H9 (cell line): ENCODE data around the gene SQSTM1. TPM values are rescaled to one million over a fixed set of nuclear protein-coding genes. Genes with fewer than 3 reads are reported as not detected.

Source experiments
- DNase-seq: peaks from one replicate; pipeline ENCODE4 v3.0.0-alpha.2; 2017
- H2AFZ ChIP-seq: one replicate; pipeline ENCODE4 v1.6.1; 2013; ENCODE audit warnings: mild to moderate bottlenecking, low read length, control low read depth, moderate library complexity
- H2AK5ac ChIP-seq: 2 replicates; pipeline ENCODE4 v1.6.1; 2013; ENCODE audit warnings: low read length, control low read depth, mixed read lengths; ENCODE audit not compliant: insufficient read length
- H2BK120ac ChIP-seq: one replicate; pipeline ENCODE4 v1.6.1; 2013; ENCODE audit warnings: low read depth, mild to moderate bottlenecking, low read length, control low read depth, inconsistent platforms; ENCODE audit not compliant: poor library complexity, severe bottlenecking
- H2BK12ac ChIP-seq: 2 replicates; pipeline ENCODE4 v1.6.1; 2013; ENCODE audit warnings: low read length, control low read depth, mixed read lengths, low read depth; ENCODE audit not compliant: insufficient read length
- H2BK15ac ChIP-seq: 2 replicates; pipeline ENCODE4 v1.6.1; 2013; ENCODE audit warnings: low read depth, low read length, control low read depth
- H2BK20ac ChIP-seq: one replicate; pipeline ENCODE4 v1.6.1; 2013; ENCODE audit warnings: low read depth, mild to moderate bottlenecking, low read length, control low read depth, inconsistent platforms; ENCODE audit not compliant: poor library complexity, severe bottlenecking
- H2BK5ac ChIP-seq: 2 replicates; pipeline ENCODE4 v1.6.1; 2013; ENCODE audit warnings: low read length, control low read depth, mixed read lengths; ENCODE audit not compliant: insufficient read length
- H3K14ac ChIP-seq: 2 replicates; pipeline ENCODE4 v1.6.1; 2013; ENCODE audit warnings: low read length, control low read depth; ENCODE audit not compliant: insufficient read depth
- H3K18ac ChIP-seq: 2 replicates; pipeline ENCODE4 v1.6.1; 2013; ENCODE audit warnings: low read depth, mild to moderate bottlenecking, mixed read lengths, low read length, control low read depth; ENCODE audit not compliant: insufficient read length
- H3K23ac ChIP-seq: 2 replicates; pipeline ENCODE4 v1.6.1; 2013; ENCODE audit warnings: low read length, control low read depth, mixed read lengths, low read depth; ENCODE audit not compliant: insufficient read length
- H3K23me2 ChIP-seq: 2 replicates; pipeline ENCODE4 v1.6.1; 2013; ENCODE audit warnings: low read depth, mild to moderate bottlenecking, mixed read lengths, low read length, control low read depth; ENCODE audit not compliant: insufficient read length, poor library complexity, severe bottlenecking
- H3K27ac ChIP-seq: 2 replicates; pipeline ENCODE4 v1.5.1; 2013; ENCODE audit warnings: low read length, control low read depth, mixed read lengths, low read depth; ENCODE audit not compliant: insufficient read length
- H3K27me3 ChIP-seq: 2 replicates; pipeline ENCODE4 v1.6.1; 2013; ENCODE audit warnings: low read length, control low read depth, inconsistent platforms; ENCODE audit not compliant: insufficient read depth
- H3K4ac ChIP-seq: 2 replicates; pipeline ENCODE4 v1.6.1; 2013; ENCODE audit warnings: low read depth, mild to moderate bottlenecking, control low read depth, inconsistent platforms, low read length, moderate library complexity
- H3K4me1 ChIP-seq: 2 replicates; pipeline ENCODE4 v1.6.1; 2013; ENCODE audit warnings: low read length, control low read depth, inconsistent platforms; ENCODE audit not compliant: insufficient read depth
- H3K4me2 ChIP-seq: 2 replicates; pipeline ENCODE4 v1.6.1; 2013; ENCODE audit warnings: low read length, control low read depth, mixed read lengths; ENCODE audit not compliant: insufficient read length, insufficient read depth
- H3K56ac ChIP-seq: 2 replicates; pipeline ENCODE4 v1.6.1; 2013; ENCODE audit warnings: low read depth, mild to moderate bottlenecking, mixed read lengths, low read length, control low read depth; ENCODE audit not compliant: insufficient read length
- H3K79me1 ChIP-seq: 2 replicates; pipeline ENCODE4 v1.6.1; 2013; ENCODE audit warnings: low read depth, mild to moderate bottlenecking, moderate library complexity, low read length, control low read depth, inconsistent platforms; ENCODE audit not compliant: insufficient read depth, poor library complexity, severe bottlenecking
- H3K79me2 ChIP-seq: 2 replicates; pipeline ENCODE4 v1.6.1; 2013; ENCODE audit warnings: low read length, control low read depth, inconsistent platforms; ENCODE audit not compliant: insufficient read depth
- H3K9ac ChIP-seq: 2 replicates; pipeline ENCODE4 v1.6.1; 2013; ENCODE audit warnings: low read length, control low read depth, mixed read lengths; ENCODE audit not compliant: insufficient read length; ENCODE audit errors: extremely low read depth
- H3K9me3 ChIP-seq: one replicate; pipeline ENCODE4 v1.6.1; 2013; ENCODE audit warnings: low read depth, low read length, inconsistent platforms; ENCODE audit not compliant: control insufficient read depth
- H3T11ph ChIP-seq: one replicate; pipeline ENCODE4 v1.6.1; 2013; ENCODE audit warnings: mild to moderate bottlenecking, low read length, control low read depth, inconsistent platforms
- H4K20me1 ChIP-seq: one replicate; pipeline ENCODE4 v1.6.1; 2013; ENCODE audit not compliant: control insufficient read depth, insufficient read length, insufficient read depth
- H4K5ac ChIP-seq: 2 replicates; pipeline ENCODE4 v1.6.1; 2013; ENCODE audit warnings: low read depth, mild to moderate bottlenecking, mixed read lengths, low read length, control low read depth; ENCODE audit not compliant: insufficient read length
- H4K8ac ChIP-seq: replicated peaks from 2 replicates; pipeline ENCODE4 v1.6.1; 2013; ENCODE audit warnings: low read length, control low read depth, mixed read lengths, low read depth; ENCODE audit not compliant: insufficient read length
- H4K91ac ChIP-seq: 2 replicates; pipeline ENCODE4 v1.6.1; 2013; ENCODE audit warnings: low read depth, mild to moderate bottlenecking, moderate library complexity, mixed read lengths, low read length, control low read depth; ENCODE audit not compliant: insufficient read length
- H3K27ac Mint-ChIP-seq, 3 experiments: 2 replicates in 2 of 3; 3 replicates in 1 of 3; pipeline ENCODE4 v1.8.0; 2020 to 2021; ENCODE audit warnings: mixed read lengths in 3 of 3, mild to moderate bottlenecking in 1 of 3, moderate library complexity in 1 of 3
- H3K27me3 Mint-ChIP-seq: 2 replicates; pipeline ENCODE4 v1.8.0; 2021; ENCODE audit warnings: low read depth, mild to moderate bottlenecking, moderate library complexity, mixed read lengths
- H3K36me3 Mint-ChIP-seq, 3 experiments: 2 replicates in 2 of 3; 3 replicates in 1 of 3; pipeline ENCODE4 v1.8.0; 2020 to 2021; ENCODE audit warnings: low read depth in 3 of 3, mixed read lengths in 3 of 3; ENCODE audit not compliant: insufficient read depth in 1 of 3
- H3K4me1 Mint-ChIP-seq, 2 experiments: 2 replicates each; pipeline ENCODE4 v1.8.0; 2020; ENCODE audit warnings: mixed read lengths in 2 of 2
- H3K4me3 Mint-ChIP-seq, 2 experiments: 2 replicates in 1 of 2; 3 replicates in 1 of 2; pipeline ENCODE4 v1.8.0; 2020 to 2021; ENCODE audit warnings: mild to moderate bottlenecking in 2 of 2, mixed read lengths in 2 of 2, moderate library complexity in 1 of 2
- H3K9me3 Mint-ChIP-seq, 2 experiments: 2 replicates in 1 of 2; 3 replicates in 1 of 2; pipeline ENCODE4 v1.8.0; 2020; ENCODE audit warnings: mild to moderate bottlenecking in 2 of 2, mixed read lengths in 2 of 2, moderate library complexity in 1 of 2
- WGBS: extraction: QIAGEN DNeasy Blood & Tissue Kit; methylation state at CpG from one replicate; pipeline ENCODE4 v1.1.7; 2013; ENCODE audit warnings: missing lambda C conversion rate, low lambda C conversion rate, mixed read lengths; ENCODE audit not compliant: insufficient read length; ENCODE audit errors: extremely low coverage; 5-methylcytosine and 5-hydroxymethylcytosine counted together
- total RNA-seq: library from RNA; stranded (reverse); gene quantifications from 2 replicates; pipeline ENCODE4 v1.2.1, GENCODE V29; 2021
- TF ChIP-seq, protein P1 (sequence below): fragments of 200-600 bp; sonication (generic); conservative IDR thresholded peaks from 3 replicates; pipeline ENCODE4 v1.8.0; 2021; ENCODE audit warnings: antibody characterized with exemption, mild to moderate bottlenecking

Gene SQSTM1
- total RNA-seq, 1 experiment from 2014 or later, result 144 TPM

- TF ChIP-seq, protein P1, sequence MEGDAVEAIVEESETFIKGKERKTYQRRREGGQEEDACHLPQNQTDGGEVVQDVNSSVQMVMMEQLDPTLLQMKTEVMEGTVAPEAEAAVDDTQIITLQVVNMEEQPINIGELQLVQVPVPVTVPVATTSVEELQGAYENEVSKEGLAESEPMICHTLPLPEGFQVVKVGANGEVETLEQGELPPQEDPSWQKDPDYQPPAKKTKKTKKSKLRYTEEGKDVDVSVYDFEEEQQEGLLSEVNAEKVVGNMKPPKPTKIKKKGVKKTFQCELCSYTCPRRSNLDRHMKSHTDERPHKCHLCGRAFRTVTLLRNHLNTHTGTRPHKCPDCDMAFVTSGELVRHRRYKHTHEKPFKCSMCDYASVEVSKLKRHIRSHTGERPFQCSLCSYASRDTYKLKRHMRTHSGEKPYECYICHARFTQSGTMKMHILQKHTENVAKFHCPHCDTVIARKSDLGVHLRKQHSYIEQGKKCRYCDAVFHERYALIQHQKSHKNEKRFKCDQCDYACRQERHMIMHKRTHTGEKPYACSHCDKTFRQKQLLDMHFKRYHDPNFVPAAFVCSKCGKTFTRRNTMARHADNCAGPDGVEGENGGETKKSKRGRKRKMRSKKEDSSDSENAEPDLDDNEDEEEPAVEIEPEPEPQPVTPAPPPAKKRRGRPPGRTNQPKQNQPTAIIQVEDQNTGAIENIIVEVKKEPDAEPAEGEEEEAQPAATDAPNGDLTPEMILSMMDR, result no peak
- H3K23me2 ChIP-seq, result no peaks in the 10 kb centered on the region
- H2BK5ac ChIP-seq, result no peak within 1 kb of the TSS
- H4K20me1 ChIP-seq, result no peaks in the 10 kb centered on the region
- Mint-ChIP-seq H3K4me1 (peaks cover 13 to 15% of the 10 kb centered on the region in 2 experiments), H3K9me3 (no peaks in the 10 kb centered on the region), H3K27ac (peak within 1 kb of the TSS in 1 of 3 experiments; percentile 86; a peak in 2 of 7 replicates), H3K36me3 (peaks cover 18 to 31% (median 23%) of the 10 kb centered on the region in 3 experiments), H3K4me3 (peak within 1 kb of the TSS; percentile 83 to 95), H3K27me3 (peaks cover 12% of the 10 kb centered on the region)
- H3K14ac ChIP-seq, result no peak within 1 kb of the TSS
- peak; percentile 94 for DNase-seq
- no peak within 1 kb of the TSS for H3K4ac ChIP-seq
- H3K56ac ChIP-seq, result no peak within 1 kb of the TSS
- no peak within 1 kb of the TSS for H3K18ac ChIP-seq
- H3K4me2 ChIP-seq, result peak within 1 kb of the TSS; percentile 71
- no peak within 1 kb of the TSS for H2BK12ac ChIP-seq
- no peak within 1 kb of the TSS for H2BK120ac ChIP-seq
- H2BK15ac ChIP-seq, result no peak within 1 kb of the TSS
- no peaks in the 10 kb centered on the region for H3K27me3 ChIP-seq
- H3K79me1 ChIP-seq, result no peaks in the 10 kb centered on the region
- H3K23ac ChIP-seq, result no peak within 1 kb of the TSS
- peak within 1 kb of the TSS; percentile 13 for H3K9ac ChIP-seq
- no CpG with 5 or more reads among the region's 90 CpGs for WGBS
- no peak within 1 kb of the TSS for H3K27ac ChIP-seq
- H4K5ac ChIP-seq, result no peak within 1 kb of the TSS
- no peak within 1 kb of the TSS for H2BK20ac ChIP-seq
- H3T11ph ChIP-seq, result no peak within 1 kb of the TSS
- no peaks in the 10 kb centered on the region for H3K4me1 ChIP-seq
- H2AFZ ChIP-seq, result no peak within 1 kb of the TSS
- no peaks in the 10 kb centered on the region for H3K79me2 ChIP-seq
- H4K8ac ChIP-seq, result no peak within 1 kb of the TSS
- no peak within 1 kb of the TSS for H2AK5ac ChIP-seq
- H4K91ac ChIP-seq, result no peak within 1 kb of the TSS
- H3K9me3 ChIP-seq, result peaks cover 5% of the 10 kb centered on the region
These were observed 38.1 kb downstream of the SQSTM1 start, which contains the start of gene MRNIP for GRCh38 chr5:179858586-179859427. MRNIP (minus strand) TSS chr5:179858817; CDS start chr5:179858796, 21 bp downstream.
